Prostate gland (tissue), 2 donors: ENCODE measurements around the gene ETS2. TPM values are rescaled to one million over a fixed set of nuclear protein-coding genes. Genes with fewer than 3 reads are reported as not detected.

Experiments used
- DNase-seq: peaks from one replicate; pipeline ENCODE4 v3.0.0-alpha.2; 2019; ENCODE audit warnings: low spot score
- H3K27ac ChIP-seq, 2 donors: fragments of 200-600 bp; sonication (generic); 2 replicates each; pipeline ENCODE4 v1.5.1; 2017 to 2019
- H3K27me3 ChIP-seq: fragments of 200-600 bp; sonication (generic); replicated peaks from 2 replicates; pipeline ENCODE4 v1.5.1; 2019; ENCODE audit not compliant: insufficient read depth
- H3K36me3 ChIP-seq, 2 donors: fragments of 200-600 bp; sonication (generic); 1 replicate in 1 of 2; 2 replicates in 1 of 2; pipeline versions ENCODE4 v1.5.1 to v1.8.1; 2017 to 2019
- H3K4me1 ChIP-seq: fragments of 200-600 bp; sonication (generic); replicated peaks from 2 replicates; pipeline ENCODE4 v1.5.1; 2019
- H3K4me3 ChIP-seq, 2 donors: fragments of 200-600 bp; sonication (generic); 2 replicates each; pipeline ENCODE4 v1.5.1; 2017 to 2019
- H3K9me3 ChIP-seq: fragments of 200-600 bp; sonication (generic); 2 replicates; pipeline ENCODE4 v1.5.1; 2017
- POLR2A ChIP-seq: fragments of 450-650 bp; IDR thresholded peaks from one replicate; pipeline ENCODE4 v1.6.1; 2016; ENCODE audit warnings: antibody characterized with exemption, mild to moderate bottlenecking
- POLR2AphosphoS5 ChIP-seq: sonication (generic); formaldehyde crosslinking; IDR thresholded peaks from one replicate; pipeline ENCODE4 v1.6.1; 2017; ENCODE audit warnings: antibody characterized with exemption
- WGBS: methylation state at CpG from one replicate; pipeline ENCODE4 v1.1.5; 2018; 5-methylcytosine and 5-hydroxymethylcytosine counted together
- intact Hi-C: fragments of 100-400 bp; cut with DNase I; formaldehyde crosslinking; loops from one replicate; pipeline ENCODE4 v1.14.2; 2022
- total RNA-seq, 2 donors: library from RNA; depleted of rRNA; stranded (reverse); fragments of >200 nt; gene quantifications; one replicate each; pipeline ENCODE4 v1.1.0, GENCODE V29; 2016
- TF ChIP-seq, protein P1 (sequence below), 4 experiments: fragments of 200-600 bp in 2 of 4; fragments of 450-650 bp in 2 of 4; sonication (generic) in 2 of 4; IDR thresholded peaks; 1 replicate in 3 of 4; 2 replicates in 1 of 4; pipeline ENCODE4 v1.5.1; 2016 to 2019; ENCODE audit warnings: antibody characterized with exemption in 4 of 4, mild to moderate bottlenecking in 2 of 4, moderate library complexity in 2 of 4

The ETS2 gene
- total RNA-seq, 2 donors from 2014 or later = 53.3 to 80.2 TPM

DNA sequence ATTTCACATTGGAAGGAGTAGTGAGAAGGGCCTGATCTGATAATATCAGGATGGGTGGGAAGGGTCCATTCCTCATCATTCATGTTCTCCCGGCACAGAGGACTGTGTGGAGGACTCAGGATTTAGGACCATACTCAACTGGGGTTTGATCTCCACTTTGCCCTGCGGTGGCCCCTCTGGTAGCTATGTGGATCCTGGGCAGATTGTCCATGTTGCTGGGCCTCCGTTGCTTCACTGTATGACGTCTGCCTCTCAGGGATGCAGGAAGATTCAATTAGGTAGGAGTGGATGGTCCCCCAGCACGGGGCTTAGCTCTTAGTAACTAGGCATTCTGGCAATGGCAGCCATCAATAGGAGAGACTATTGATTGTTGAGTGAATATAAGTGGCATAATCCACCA lies 2.3 kb downstream of the ETS2 start:
- WGBS = 52% methylated on average over 5 of the region's 5 CpGs
- H3K9me3 ChIP-seq = no peaks in the 10 kb centered on the region
- H3K27ac ChIP-seq = peak overlapping the region; percentile 89 to 91
- no peaks in the 10 kb centered on the region for H3K27me3 ChIP-seq
- TF ChIP-seq POLR2A (no peak), POLR2AphosphoS5 (no peak)
- TF ChIP-seq, protein P1, sequence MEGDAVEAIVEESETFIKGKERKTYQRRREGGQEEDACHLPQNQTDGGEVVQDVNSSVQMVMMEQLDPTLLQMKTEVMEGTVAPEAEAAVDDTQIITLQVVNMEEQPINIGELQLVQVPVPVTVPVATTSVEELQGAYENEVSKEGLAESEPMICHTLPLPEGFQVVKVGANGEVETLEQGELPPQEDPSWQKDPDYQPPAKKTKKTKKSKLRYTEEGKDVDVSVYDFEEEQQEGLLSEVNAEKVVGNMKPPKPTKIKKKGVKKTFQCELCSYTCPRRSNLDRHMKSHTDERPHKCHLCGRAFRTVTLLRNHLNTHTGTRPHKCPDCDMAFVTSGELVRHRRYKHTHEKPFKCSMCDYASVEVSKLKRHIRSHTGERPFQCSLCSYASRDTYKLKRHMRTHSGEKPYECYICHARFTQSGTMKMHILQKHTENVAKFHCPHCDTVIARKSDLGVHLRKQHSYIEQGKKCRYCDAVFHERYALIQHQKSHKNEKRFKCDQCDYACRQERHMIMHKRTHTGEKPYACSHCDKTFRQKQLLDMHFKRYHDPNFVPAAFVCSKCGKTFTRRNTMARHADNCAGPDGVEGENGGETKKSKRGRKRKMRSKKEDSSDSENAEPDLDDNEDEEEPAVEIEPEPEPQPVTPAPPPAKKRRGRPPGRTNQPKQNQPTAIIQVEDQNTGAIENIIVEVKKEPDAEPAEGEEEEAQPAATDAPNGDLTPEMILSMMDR (IDR thresholded peaks at IDR 0.05) = no peak
- H3K36me3 ChIP-seq = no peaks in the 10 kb centered on the region
- no peak for DNase-seq
- intact Hi-C loops = loop anchor here (5.0 kb wide), 4 partner anchors 46 to 119 kb away; no protein-coding TSS in a partner anchor
- H3K4me3 ChIP-seq = peak overlapping the region; percentile 83 to 86
- peaks cover 3% of the 10 kb centered on the region for H3K4me1 ChIP-seq

DNA sequence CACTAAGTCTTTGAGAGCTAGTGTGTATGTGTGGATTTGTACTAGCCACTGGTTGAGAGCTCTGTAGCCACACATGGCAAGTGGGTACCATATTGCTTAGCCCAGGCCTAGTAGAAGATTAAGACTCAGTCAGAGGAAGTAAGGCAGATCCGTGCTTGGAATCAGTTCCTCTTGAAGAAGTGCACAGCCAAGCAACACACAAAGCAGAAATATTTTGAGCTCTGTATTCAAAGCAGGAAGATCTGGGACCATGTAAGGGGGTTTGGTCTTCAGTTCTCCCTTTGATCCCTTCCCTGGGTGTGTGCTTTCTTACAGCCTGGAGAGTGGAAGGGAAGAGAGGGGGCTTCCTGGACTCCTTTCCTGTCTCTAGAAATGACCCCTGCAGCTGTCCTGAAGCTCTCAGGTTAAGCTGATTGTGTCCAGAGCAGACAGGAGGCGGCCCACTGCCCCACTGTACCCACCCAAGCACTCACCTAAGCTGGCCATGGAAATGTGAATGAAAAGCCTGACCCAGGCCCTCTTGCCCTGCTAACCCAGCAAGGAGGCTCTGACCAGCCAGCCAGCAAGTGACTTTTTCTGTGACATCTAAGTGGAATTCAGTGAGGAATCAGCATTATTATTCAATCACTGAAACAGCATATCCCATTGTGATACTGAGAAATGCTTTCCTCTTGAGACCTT lies 3.6 kb downstream of the ETS2 start:
- intact Hi-C loops = loop anchor here (5.0 kb wide), 4 partner anchors 47 to 118 kb away; no protein-coding TSS in a partner anchor
- Histone ChIP-seq H3K27me3 (no peaks in the 10 kb centered on the region), H3K4me3 (peak overlapping the region in 1 of 2 donors; percentile 83), H3K36me3 (no peaks in the 10 kb centered on the region), H3K9me3 (no peaks in the 10 kb centered on the region), H3K4me1 (peaks cover 3% of the 10 kb centered on the region), H3K27ac (peak overlapping the region; percentile 89 to 91)
- no peak for DNase-seq
- TF ChIP-seq, protein P1 (IDR thresholded peaks at IDR 0.05) = no peak
- TF ChIP-seq POLR2A (no peak), POLR2AphosphoS5 (no peak)
- WGBS = 66% methylated on average over 2 of the region's 2 CpGs

DNA sequence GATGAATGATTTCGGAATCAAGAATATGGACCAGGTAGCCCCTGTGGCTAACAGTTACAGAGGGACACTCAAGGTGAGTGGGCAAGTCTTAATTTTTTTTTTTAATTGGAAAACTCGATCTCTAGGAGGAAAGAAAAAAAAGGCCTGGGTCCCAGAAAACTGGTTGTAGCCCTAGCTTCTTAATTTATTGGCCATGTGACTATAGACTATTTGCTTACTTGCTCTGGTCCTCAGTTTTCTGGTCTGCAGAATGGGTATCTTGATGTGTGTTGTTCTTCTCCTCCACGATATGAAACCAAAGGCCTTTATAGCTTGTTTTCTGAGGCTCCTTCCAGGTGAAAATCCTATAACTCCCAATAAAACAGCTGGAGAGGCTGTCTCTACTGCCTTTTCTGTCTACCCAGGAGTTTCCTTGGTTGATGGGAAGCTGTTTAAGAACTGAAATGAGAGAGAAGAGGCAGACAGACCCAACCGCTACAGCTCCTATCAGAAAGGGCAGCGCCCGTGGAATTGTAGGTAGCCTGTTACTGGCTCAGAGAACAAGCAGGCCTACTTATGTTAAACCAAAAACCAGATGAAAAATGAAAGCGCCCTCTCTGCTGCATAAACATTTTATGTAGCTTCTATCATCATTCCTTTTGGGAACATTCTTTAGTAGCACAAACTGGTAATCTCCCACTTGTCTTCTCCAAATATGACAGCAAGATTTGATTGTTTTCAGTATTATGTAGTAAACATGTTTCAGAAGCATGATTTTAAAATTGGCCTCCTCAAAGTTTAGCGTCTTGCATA lies 4.5 kb downstream of the ETS2 start:
- 63% methylated on average over 8 of the region's 8 CpGs for WGBS
- peak overlapping the region; percentile 89 to 91 for H3K27ac ChIP-seq
- no peak for DNase-seq
- H3K27me3 ChIP-seq = no peaks in the 10 kb centered on the region
- H3K4me3 ChIP-seq = peak overlapping the region in 1 of 2 donors; percentile 4
- peaks cover 3% of the 10 kb centered on the region for H3K4me1 ChIP-seq
- H3K9me3 ChIP-seq = no peaks in the 10 kb centered on the region
- peaks cover 3 to 7% of the 10 kb centered on the region in 2 donors for H3K36me3 ChIP-seq
- intact Hi-C loops = no loop called here
- no peak for TF ChIP-seq POLR2A
- TF ChIP-seq POLR2AphosphoS5 = no peak
- TF ChIP-seq, protein P1 (IDR thresholded peaks at IDR 0.05) = no peak

DNA sequence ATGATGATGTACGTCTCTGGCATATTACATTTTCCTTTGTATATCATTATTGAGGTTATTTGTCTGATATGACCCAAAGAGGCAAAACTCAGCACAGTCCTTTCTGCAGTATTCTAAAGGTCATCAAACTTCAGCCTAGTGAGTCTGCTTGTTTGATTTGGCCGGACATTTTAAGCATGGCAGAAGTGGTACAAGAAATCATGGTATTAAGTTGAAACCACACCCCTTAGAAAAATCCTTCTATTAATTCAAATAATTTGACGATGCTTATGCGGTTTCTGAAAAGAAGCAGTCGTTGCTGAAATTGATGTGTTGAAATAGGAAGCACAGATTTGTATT lies 5.1 kb downstream of the ETS2 start:
- intact Hi-C loops = no loop called here
- 46% methylated on average over 5 of the region's 5 CpGs for WGBS
- H3K4me3 ChIP-seq = peak overlapping the region in 1 of 2 donors; percentile 4
- TF ChIP-seq POLR2AphosphoS5 (no peak), POLR2A (no peak)
- TF ChIP-seq, protein P1 (IDR thresholded peaks at IDR 0.05) = no peak
- no peak for DNase-seq
- H3K27ac ChIP-seq = peak overlapping the region; percentile 89 to 91
- H3K9me3 ChIP-seq = no peaks in the 10 kb centered on the region
- H3K4me1 ChIP-seq = peaks cover 3% of the 10 kb centered on the region
- peaks cover 3 to 11% of the 10 kb centered on the region in 2 donors for H3K36me3 ChIP-seq
- H3K27me3 ChIP-seq = no peaks in the 10 kb centered on the region
